HG03159 (cell line): Measurements from ENCODE around the gene KANSL1L.

ENCODE experiments used
- ATAC-seq: cut with Tn5 transposase; IDR thresholded peaks from one replicate; pipeline ENCODE4 v1.9.1; 2021; ENCODE audit warnings: mild to moderate bottlenecking, moderate library complexity; ENCODE audit not compliant: unreplicated experiment

The KANSL1L gene

DNA sequence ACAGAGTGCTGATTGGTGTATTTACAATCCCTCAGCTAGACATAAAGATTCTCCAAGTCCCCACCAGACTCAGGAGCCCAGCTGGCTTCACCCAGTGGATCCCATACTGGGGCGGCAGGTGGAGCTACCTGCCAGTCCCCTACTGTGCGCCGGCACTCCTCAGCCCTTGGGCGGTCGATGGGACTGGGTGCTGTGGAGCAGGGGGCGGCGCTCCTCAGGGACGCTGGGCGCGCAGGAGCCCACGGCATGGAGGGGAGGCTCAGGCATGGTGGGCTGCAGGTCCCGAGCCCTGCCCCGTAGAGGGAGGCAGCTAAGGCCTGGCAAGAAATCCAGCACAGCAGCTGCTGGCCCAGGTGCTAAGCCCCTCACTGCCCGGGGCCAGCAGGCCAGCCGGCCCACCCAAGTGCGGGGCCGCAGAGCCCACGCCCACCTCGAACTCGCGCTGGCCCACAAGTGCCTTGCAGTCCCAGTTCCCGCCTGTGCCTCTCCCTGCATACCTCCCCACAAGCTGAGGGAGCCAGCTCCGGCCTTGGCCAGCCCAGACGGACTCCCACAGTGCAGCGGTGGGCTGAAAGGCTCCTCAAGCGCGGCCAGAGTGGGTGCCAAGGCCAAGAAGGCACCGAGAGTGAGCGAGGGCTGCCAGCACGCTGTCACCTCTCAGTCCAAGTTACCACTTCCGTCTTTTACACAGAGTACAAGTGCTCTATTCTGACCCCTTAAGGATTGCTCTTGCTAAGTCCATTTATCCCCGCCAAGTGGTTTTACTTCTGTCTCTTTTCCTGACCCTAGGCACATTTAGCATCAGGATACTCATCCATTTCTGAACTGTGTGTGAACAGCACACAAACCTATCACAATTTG is 170.5 kb downstream of the KANSL1L start:
- ATAC-seq: no peak

DNA sequence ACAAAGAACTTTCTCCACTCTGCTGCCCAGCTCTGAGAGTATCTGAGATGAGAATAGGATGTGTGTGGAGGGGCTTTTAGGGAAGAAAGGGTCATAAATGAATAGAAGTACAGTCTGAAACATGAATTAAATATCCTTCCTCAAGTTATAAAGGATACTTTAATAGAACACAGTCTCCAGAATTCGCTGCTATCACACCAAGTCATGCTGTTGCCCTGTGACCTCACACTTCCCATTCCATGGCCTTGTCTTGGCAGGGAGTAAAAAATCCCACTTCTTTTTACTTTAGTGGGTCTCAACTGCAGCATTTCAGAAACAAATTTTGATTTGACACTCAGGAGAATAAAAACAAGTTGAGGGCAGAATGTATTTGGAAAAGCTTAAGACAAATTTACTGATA is 172.6 kb downstream of the KANSL1L start:
- no peak for ATAC-seq

DNA sequence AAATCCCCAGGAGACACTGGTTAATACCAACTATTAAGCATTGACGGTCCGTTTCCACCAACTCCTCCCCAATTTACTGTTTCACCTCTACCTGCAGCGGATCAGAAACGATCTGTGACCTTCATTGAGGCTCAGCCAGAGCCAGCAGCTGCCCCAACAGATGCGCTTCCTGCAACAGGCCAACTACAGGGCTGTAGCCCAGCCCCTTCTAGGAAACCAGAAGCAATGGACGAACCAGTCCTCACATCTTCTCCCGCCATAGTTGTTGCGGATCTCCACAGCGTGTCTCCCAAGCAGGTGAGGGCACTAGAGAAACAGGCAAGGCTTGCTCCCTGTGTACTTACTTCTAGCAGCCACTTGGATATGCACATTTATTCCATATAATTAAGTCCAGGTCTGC is 177.2 kb downstream of the KANSL1L start:
- ATAC-seq: no peak

GRCh38 chr2:209990838-209991237 is 180.4 kb downstream of the KANSL1L start:
- peak; percentile 52 for ATAC-seq

DNA sequence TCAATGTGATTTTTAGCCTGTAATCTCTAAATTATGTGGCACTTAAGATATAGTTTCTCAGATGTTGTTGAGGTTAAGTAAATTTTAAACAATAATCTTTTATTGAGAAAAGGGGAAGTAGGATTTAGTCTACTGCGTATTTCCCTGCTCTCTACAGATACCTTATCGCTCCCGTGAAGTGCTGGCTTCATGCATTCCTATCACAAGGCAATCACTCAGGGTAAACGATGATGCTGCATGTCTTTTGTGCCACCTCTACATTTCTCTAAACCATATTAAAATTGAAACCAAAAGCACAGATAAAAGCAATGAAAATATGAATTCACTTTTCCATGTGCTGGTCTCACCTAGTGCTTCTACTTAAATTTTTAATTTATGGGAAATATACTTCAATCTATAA is 183.2 kb downstream of the KANSL1L start:
- no peak for ATAC-seq

- no peak for ATAC-seq
Observed at GRCh38 chr2:209986415-209986814, 184.8 kb downstream of the KANSL1L start.

DNA sequence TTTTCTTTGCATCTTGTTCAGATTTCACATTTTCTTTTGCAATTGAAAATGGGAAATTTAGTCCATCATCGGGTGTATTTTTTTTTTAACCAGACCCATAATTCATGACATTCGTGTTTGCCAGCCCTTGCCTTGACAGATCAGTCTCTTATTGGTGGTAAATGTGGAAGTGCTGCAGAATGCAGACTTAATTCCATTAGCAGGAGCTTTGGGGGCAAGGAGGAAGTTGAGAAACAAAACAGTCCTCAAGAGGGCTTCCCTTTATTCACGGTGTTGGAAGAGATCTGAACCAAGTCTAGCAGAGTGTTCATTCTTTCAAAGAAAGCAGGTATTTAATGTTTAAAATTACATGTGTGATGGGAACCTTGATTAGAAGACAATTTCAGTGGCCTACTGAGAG is 185.3 kb downstream of the KANSL1L start:
- no peak for ATAC-seq

- ATAC-seq: no peak
Observed at GRCh38 chr2:209984291-209984690, 186.9 kb downstream of the KANSL1L start.

- peak; percentile 52 for ATAC-seq
Observed at GRCh38 chr2:209977386-209978239, 193.6 kb downstream of the KANSL1L start.

- peak; percentile 88 for ATAC-seq
Observed at GRCh38 chr2:209976698-209977385, 194.4 kb downstream of the KANSL1L start.

DNA sequence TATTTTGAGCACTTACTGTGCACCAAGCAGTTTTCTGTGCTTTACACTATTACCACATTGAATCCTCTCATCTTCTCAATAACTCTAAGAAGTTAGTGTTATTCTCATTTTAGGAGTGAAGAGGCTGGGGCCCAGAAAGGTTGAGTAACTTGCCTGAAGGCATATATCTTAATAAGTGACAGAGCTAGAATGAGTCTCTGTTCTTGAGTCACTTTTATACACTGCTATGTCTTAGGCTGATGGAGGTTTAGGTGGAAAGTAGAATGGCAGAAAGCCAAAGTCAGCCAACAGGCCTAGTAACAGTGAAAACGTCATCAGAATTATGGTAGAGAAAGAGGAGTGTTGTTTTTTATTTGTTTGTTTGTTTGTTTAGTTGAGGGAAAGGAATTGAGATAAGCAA is 196.6 kb downstream of the KANSL1L start:
- ATAC-seq: no peak

DNA sequence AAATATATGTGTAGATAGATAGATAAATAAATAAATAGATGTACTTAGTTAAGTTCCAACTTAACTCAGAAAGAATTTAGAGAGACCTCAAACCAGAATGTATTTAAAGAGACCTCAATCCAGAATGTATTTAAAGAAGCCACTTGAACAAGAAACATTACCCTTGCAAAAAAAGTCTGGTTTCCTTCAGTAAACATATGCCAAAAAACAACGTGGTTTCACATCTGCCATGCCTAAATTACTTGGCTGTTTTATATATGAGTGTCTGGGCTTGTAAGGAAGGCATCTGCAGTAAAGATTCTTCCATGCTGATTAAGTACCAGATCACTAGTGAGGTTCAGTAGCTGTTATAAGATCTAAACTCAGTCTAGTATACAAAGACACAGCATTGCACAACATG is 197.9 kb downstream of the KANSL1L start:
- no peak for ATAC-seq
